T-helper 2 cell (primary cell): Measurements from ENCODE around the gene ZIC3.

ENCODE experiments used
- DNase-seq, 5 experiments: peaks; one replicate each; pipeline versions ENCODE4 v3.0.0 to v3.0.0-alpha.2; 2012 to 2022

ZIC3 gene

GRCh38 chrX:137574102-137574783 lies 8.3 kb downstream of the ZIC3 start:
- no peak for DNase-seq

DNA sequence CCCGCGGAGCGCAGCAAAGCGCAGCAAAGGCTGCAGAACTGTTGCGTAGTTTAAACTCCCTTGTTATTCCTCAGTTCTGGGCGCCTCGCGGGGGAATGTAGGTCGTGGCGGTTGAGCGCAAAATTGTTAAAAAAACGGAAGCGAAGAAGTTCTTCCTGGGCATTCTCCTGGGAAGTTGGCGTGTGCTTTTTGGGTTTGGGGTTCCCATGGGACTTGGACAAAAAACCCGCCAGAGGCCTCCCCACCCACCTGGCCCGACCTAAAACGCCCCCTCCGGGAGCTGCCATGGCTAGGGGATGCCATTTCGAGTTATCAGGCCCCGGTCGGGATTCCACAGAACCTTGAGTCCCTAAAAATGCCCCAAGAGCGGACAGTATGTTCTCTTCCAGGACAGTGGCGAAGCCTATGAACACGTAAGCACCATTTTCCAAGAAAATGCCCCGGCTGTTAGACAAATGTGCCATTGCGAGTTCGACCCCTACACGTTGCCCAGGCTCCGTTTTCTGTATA lies 8.9 kb downstream of the ZIC3 start:
- no peak for DNase-seq

- no peak for DNase-seq
Measured at GRCh38 chrX:137575596-137576255, 9.8 kb downstream of the ZIC3 start.

DNA sequence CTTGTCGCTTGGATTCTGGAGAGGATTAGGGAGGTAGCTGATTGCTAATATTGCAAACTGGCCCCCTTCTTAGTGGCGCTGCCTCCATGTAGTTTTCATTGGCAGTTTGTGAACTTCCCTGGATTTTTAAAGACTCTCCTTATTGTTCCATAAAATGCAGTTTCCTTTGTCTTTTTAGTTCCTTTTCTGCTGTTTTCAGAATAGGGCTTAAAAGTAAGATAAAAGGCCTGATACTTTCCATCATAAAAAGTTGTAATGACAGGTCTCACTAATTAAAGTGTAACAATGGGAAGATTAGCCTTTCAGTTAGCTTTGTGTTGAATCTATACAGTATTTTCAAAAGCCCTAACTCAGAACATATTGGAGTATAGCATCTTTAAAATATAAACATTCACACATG lies 21.2 kb downstream of the ZIC3 start:
- no peak for DNase-seq

DNA sequence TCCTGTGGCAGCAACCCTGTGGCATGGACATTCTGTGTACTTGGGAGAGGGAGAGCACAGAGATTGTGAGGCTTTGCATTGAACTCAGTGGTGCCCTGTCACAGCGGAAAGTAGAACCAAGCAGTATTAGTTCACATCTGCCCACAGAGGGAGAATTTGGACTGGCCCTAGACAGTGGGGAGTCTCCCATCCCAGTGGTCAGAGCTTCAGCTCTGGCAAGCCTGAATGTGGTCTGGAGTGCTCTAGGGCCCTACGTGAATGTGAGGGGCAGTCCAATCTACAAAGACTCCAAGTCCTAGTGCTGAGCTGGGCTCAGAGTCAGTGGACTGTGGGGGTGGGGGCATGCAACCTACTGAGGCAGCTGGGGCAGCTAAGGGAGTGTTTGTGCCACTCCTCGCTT lies 34.8 kb downstream of the ZIC3 start:
- DNase-seq = no peak
